ENCODE measurements around the gene LHPP.

GRCh38 chr10:124602646-124603365 lies 141.2 kb downstream of the LHPP start:
- TF ChIP-seq GATA2 (IDR thresholded peaks at IDR 0.05; ENCODE audit: low read depth, low read length): no peak
- TF ChIP-seq GATA3 (IDR thresholded peaks at IDR 0.05; ENCODE audit: low read depth, low read length): no peak

Measured in SH-SY5Y (cell line).